ENCODE measurements around the gene NLRP1.
A peak's percentile ranks its signal among the peaks of the same experiment; 100 is the strongest.

NLRP1 gene

GRCh38 chr17:5523249-5523648, 61.1 kb downstream of the NLRP1 start:
- no peak for TF ChIP-seq SPI1 (IDR thresholded peaks at IDR 0.05; ENCODE audit: borderline replicate concordance, low read depth)
- TF ChIP-seq POLR2AphosphoS5 (IDR thresholded peaks at IDR 0.05; ENCODE audit: low read depth), result no peak
- no peak for TF ChIP-seq REST (IDR thresholded peaks at IDR 0.05; ENCODE audit: insufficient replicate concordance, low read depth)
- no peak for TF ChIP-seq CTCF (IDR thresholded peaks at IDR 0.05; ENCODE audit: insufficient read depth, low read length)
- TF ChIP-seq GABPA (IDR thresholded peaks at IDR 0.05; ENCODE audit: low read depth), result no peak
- DNase-seq (ENCODE audit: low read depth in 1 of 2, low spot score in 1 of 2), result no peak
- H3K4me3 ChIP-seq (replicated peaks; ENCODE audit: insufficient read depth, low read length), result no peak overlapping the region
- no peak overlapping the region for H3K27ac ChIP-seq (replicated peaks)
- no peaks in the 10 kb centered on the region for H3K27me3 ChIP-seq (ENCODE audit: insufficient read depth, poor library complexity, severe bottlenecking)

GRCh38 chr17:5522476-5522875, 61.8 kb downstream of the NLRP1 start:
- no peak overlapping the region for H3K27ac ChIP-seq (replicated peaks)
- no peak for TF ChIP-seq SPI1 (IDR thresholded peaks at IDR 0.05; ENCODE audit: borderline replicate concordance, low read depth)
- TF ChIP-seq POLR2AphosphoS5 (IDR thresholded peaks at IDR 0.05; ENCODE audit: low read depth), result no peak
- no peak for TF ChIP-seq CTCF (IDR thresholded peaks at IDR 0.05; ENCODE audit: insufficient read depth, low read length)
- no peak for TF ChIP-seq GABPA (IDR thresholded peaks at IDR 0.05; ENCODE audit: low read depth)
- TF ChIP-seq REST (IDR thresholded peaks at IDR 0.05; ENCODE audit: insufficient replicate concordance, low read depth), result no peak
- no peak overlapping the region for H3K4me3 ChIP-seq (replicated peaks; ENCODE audit: insufficient read depth, low read length)
- no peak for DNase-seq (ENCODE audit: low read depth in 1 of 2, low spot score in 1 of 2)
- no peaks in the 10 kb centered on the region for H3K27me3 ChIP-seq (ENCODE audit: insufficient read depth, poor library complexity, severe bottlenecking)

GRCh38 chr17:5516060-5516792, 68.1 kb downstream of the NLRP1 start:
- DNase-seq (ENCODE audit: low read depth in 1 of 2, low spot score in 1 of 2), result peak in 1 of 2 experiments; percentile 1
- no peak for TF ChIP-seq POLR2AphosphoS5 (IDR thresholded peaks at IDR 0.05; ENCODE audit: low read depth)
- TF ChIP-seq SPI1 (IDR thresholded peaks at IDR 0.05; ENCODE audit: borderline replicate concordance, low read depth), result no peak
- TF ChIP-seq REST (IDR thresholded peaks at IDR 0.05; ENCODE audit: insufficient replicate concordance, low read depth), result no peak
- no peak for TF ChIP-seq CTCF (IDR thresholded peaks at IDR 0.05; ENCODE audit: insufficient read depth, low read length)
- no peak for TF ChIP-seq GABPA (IDR thresholded peaks at IDR 0.05; ENCODE audit: low read depth)
- no peaks in the 10 kb centered on the region for H3K27me3 ChIP-seq (ENCODE audit: insufficient read depth, poor library complexity, severe bottlenecking)
- H3K4me3 ChIP-seq (replicated peaks; ENCODE audit: insufficient read depth, low read length), result no peak overlapping the region
- no peak overlapping the region for H3K27ac ChIP-seq (replicated peaks)

All from HL-60 (cell line).